GM19468 (cell line): Measurements from ENCODE around the gene FOSL2.
"Not testable (repeated sequence)": the region's sequence is repeated elsewhere in the genome, so short reads cannot be mapped to it uniquely, and the experiment has no call there.

ENCODE experiments used
- ATAC-seq: cut with Tn5 transposase; IDR thresholded peaks from one replicate; pipeline ENCODE4 v1.9.1; 2021; ENCODE audit warnings: mild to moderate bottlenecking, moderate library complexity, moderate number of reproducible peaks; ENCODE audit not compliant: unreplicated experiment; ENCODE audit errors: extremely low read depth

The FOSL2 gene

GRCh38 chr2:28370354-28370753 is 22.3 kb upstream of the FOSL2 start:
- no peak for ATAC-seq

GRCh38 chr2:28371728-28372127 is 20.9 kb upstream of the FOSL2 start:
- ATAC-seq: not testable (repeated sequence)

GRCh38 chr2:28373854-28374253 is 18.8 kb upstream of the FOSL2 start:
- no peak for ATAC-seq

- no peak for ATAC-seq
Measured at GRCh38 chr2:28374331-28374730, 18.3 kb upstream of the FOSL2 start.

- no peak for ATAC-seq
Measured at GRCh38 chr2:28375236-28375635, 17.4 kb upstream of the FOSL2 start.

GRCh38 chr2:28375742-28376631 is 16.7 kb upstream of the FOSL2 start:
- no peak for ATAC-seq

GRCh38 chr2:28377195-28377816 is 15.4 kb upstream of the FOSL2 start:
- ATAC-seq: no peak

- ATAC-seq: no peak
Measured at GRCh38 chr2:28377984-28378678, 14.5 kb upstream of the FOSL2 start.

- ATAC-seq: no peak
Measured at GRCh38 chr2:28378679-28379584, 13.7 kb upstream of the FOSL2 start.

GRCh38 chr2:28380219-28380618 is 12.4 kb upstream of the FOSL2 start:
- no peak for ATAC-seq

- no peak for ATAC-seq
Measured at GRCh38 chr2:28381225-28382180, 11.2 kb upstream of the FOSL2 start.

- ATAC-seq: no peak
Measured at GRCh38 chr2:28382755-28383154, 9.9 kb upstream of the FOSL2 start.

GRCh38 chr2:28387082-28387960 is 5.3 kb upstream of the FOSL2 start:
- ATAC-seq: no peak

- no peak for ATAC-seq
Measured at GRCh38 chr2:28389399-28390240, 3.0 kb upstream of the FOSL2 start.

- ATAC-seq: no peak
Measured at GRCh38 chr2:28390241-28390745, 2.4 kb upstream of the FOSL2 start.

- ATAC-seq: no peak
Measured at GRCh38 chr2:28390746-28391563, 1.7 kb upstream of the FOSL2 start.
